ENCODE measurements around the gene CERT1.
A peak's percentile ranks its signal among the peaks of the same experiment; 100 is the strongest.
"Not testable (repeated sequence)": the region's sequence is repeated elsewhere in the genome, so short reads cannot be mapped to it uniquely, and the experiment has no call there.

The CERT1 gene

DNA sequence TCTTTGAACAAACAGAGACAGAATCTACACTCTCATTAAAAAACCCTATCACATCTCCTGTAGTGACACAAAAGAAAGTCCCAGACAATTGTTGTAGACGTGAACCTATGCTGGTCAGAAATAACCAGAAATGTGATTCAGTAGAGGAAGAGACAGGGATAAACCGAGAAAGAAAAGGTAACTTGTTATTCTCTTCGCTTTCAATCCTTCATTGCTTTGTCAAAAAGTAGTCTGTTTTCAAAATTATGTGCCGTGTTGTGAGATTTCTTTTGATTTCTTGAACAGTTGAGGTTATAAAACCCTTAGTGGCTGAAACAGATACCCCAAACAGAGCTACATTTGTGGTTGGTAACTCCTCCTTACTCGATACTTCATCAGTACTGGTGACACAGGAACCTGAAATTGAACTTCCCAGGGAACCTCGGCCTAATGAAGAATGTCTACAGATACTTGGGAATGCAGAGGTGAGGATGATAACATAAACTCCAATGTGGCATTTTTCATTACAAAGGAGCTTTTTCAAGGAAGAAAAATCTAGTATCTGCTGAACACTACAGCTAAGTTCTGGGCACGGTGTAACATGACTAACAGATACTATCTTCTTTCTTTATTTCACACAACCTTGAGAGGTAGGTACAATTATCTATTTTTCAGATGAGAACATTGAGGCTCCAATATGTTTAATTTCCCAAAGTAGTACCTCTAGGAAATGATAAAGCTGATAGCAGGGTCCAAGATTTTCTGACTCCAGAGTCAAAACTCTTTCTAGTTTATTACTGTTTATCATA lies 160.1 kb downstream of the CERT1 start:
- DNase-seq (ENCODE audit: low spot score) = no peak

- no peak for DNase-seq (ENCODE audit: low spot score)
Measured at GRCh38 chr5:75349663-75350062, 161.8 kb downstream of the CERT1 start.

DNA sequence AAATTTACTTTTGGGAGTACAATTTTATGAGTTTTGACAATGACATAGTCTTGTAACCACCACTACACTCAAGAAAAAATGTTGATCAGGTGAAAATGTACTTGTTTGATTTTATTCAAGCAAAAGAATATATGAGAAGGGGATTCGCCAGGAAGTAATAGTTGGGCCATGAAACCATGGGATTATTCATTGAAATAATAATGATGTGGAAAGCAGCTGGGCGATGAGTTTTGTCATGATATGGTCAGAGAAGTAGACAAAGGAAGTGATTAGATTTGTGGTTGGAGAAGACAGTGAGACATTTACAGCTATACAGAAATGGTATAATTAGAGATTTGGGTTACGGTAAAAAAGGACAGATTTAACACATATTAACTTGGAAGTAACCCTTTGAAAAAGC lies 163.2 kb downstream of the CERT1 start:
- no peak for DNase-seq (ENCODE audit: low spot score)

GRCh38 chr5:75342836-75343235 lies 168.6 kb downstream of the CERT1 start:
- no peak for DNase-seq (ENCODE audit: low spot score)

- DNase-seq (ENCODE audit: low spot score) = no peak
Measured at GRCh38 chr5:75341934-75342333, 169.5 kb downstream of the CERT1 start.

GRCh38 chr5:75340714-75341478 lies 170.5 kb downstream of the CERT1 start:
- no peak for DNase-seq (ENCODE audit: low spot score)

DNA sequence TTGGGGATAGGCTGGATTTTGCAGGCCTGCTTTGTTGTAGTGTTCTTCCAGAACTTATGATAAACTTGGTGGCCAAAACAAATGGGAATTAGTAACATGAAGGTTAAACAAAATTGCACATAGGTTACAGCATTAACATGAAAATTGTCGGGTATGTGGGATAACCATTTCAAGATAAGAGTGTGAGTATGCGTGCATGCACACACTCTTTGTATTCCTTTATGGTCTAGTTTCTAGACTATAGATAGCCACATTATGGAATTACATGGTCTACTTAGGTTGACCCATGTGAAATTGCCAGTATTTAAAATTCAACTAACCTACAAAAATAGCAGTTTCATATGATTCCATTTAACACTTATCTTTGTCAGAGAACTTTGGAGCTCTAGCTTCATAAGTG lies 173.0 kb downstream of the CERT1 start:
- no peak for DNase-seq (ENCODE audit: low spot score)

DNA sequence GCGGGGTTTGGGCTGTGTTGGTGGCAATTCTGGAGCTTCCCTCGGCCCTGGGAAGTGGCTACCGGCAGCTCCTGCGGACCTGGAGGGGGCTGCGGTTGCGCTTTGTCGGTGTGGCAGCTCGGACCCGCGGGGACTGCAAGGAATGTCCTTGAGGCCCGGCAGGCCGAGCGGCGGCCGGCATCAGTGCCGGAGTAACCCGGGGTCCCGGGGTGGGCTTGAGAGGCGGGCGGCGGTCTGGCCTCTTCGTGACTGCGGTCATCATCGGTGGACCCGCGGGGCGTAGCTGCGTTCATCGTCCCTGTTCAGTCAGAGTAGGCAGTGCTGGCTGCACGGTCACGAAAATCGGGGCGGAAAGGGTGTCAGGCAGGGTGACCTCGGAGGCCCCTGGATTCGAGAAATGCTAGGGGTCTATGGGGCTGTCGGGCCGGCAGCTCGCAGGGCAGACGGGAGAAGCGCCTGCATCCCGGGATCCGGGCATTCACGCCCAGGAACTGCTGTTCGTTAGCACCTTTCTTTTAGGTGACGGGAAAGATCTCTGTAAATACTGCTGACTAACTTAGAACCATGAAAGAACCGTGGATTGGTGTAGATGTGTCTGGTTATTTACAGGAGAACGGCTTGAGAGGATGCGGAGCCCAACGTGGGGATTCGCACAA lies 173.9 kb downstream of the CERT1 start:
- DNase-seq (ENCODE audit: low spot score) = peak; percentile 28

DNA sequence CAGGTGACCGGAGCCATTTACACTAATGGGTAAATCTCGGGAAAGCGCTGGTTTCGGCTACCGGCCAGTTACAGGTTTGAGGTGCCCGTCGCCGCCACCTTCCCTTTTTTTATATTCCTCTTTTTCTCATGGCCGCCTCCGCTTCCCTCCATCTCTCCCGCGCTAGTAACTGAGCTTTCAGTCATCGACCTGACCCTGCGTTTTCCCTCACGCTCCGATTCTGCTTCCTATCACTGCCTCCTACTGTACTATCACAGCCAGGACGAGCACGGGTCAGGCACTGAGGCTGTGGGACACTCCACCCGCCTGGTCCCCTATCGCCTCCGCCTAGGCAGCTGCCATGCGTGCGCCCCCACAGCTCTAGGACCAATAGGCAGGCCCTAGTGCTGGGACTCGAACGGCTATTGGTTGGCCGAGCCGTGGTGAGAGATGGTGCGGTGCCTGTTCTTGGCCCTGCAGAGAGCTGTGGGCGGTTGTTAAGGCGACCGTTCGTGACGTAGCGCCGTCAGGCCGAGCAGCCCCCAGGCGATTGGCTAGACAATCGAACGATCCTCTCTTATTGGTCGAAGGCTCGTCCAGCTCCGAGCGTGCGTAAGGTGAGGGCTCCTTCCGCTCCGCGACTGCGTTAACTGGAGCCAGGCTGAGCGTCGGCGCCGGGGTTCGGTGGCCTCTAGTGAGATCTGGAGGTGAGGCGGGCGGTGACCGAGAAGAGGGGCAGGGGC lies 174.7 kb downstream of the CERT1 start, which contains the start of gene HMGCR:
HMGCR (plus strand) TSS at position 606 of the 722 bp plus-strand sequence. CDS start 5,386 bp downstream, outside the sequence.
- DNase-seq (ENCODE audit: low spot score) = peak; percentile 100

GRCh38 chr5:75335952-75336614 lies 175.3 kb downstream of the CERT1 start:
- peak; percentile 87 for DNase-seq (ENCODE audit: low spot score)

DNA sequence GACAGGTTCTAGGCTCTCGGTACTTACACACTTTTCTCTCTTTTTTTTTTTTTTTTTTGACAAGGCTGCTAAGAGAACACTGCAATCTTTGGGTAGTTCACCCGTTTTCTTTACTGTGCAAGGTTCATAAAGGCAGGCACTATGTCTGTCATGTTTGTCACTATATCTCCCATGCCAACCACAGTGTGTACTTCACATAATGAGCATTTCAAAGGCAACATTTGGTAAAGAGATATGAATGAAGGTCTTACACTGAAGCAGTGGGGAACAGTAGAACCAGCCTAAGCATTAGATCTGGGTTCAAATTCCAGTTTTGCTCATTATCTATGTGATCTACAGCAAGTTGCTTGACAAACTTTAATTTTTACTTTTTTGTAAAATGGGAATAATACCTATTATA lies 175.9 kb downstream of the CERT1 start:
- no peak for DNase-seq (ENCODE audit: low spot score)

DNA sequence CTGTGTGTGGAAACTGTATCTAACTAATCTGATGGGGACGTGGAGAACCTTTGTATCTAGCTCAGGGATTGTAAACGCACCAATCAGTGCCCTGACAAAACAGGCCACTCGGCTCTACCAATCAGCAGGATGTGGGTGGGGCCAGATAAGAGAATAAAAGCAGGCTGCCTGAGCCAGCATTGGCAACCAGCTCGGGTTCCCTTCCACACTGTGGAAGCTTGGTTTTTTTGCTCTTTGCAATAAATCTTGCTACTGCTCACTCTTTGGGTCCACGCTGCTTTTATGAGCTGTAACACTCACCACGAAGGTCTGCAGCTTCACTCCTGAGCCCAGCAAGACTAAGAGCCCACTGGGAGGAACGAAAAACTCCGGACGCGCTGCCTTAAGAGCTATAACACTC lies 177.0 kb downstream of the CERT1 start:
- not testable (repeated sequence) for DNase-seq (ENCODE audit: low spot score)

DNA sequence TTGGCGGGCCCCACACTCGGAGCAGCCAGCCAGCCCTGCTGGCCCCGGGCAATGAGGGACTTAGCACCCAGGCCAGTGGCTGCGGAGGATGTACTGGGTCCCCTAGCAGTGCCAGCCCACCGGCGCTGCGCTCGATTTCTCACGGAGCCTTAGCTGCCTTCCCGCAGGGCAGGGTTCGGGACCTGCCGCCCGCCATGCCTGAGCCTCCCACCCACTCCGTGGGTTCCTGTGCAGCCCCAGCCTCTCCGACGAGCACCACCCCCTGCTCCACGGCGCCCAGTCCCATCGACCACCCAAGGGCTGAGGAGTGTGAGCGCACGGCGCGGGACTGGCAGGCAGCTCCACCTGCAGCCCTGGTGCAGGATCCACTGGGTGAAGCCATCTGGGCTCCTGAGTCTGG lies 177.7 kb downstream of the CERT1 start:
- not testable (repeated sequence) for DNase-seq (ENCODE audit: low spot score)

GRCh38 chr5:75331095-75332090 lies 180.0 kb downstream of the CERT1 start:
- DNase-seq (ENCODE audit: low spot score) = no peak

GRCh38 chr5:75330404-75330803 lies 181.0 kb downstream of the CERT1 start:
- DNase-seq (ENCODE audit: low spot score) = no peak

Small RNA genes lying within 50 kb of the gene (small RNA-seq; reads per million reads assigned to genes)
- gene RNU7-175P = 0 to 0.04 reads per million in 2 experiments

All from SK-N-DZ (cell line).